AG09309 (cell line): ENCODE results near the gene PTGES3.

Experiments used
- DNase-seq: peaks from one replicate; pipeline ENCODE4 v3.0.0-alpha.2; 2010; ENCODE audit warnings: low read depth
- H3K4me3 ChIP-seq: 2 replicates; pipeline ENCODE4 v1.5.1; 2011; ENCODE audit warnings: mild to moderate bottlenecking, low read depth, low read length, moderate library complexity; ENCODE audit not compliant: control insufficient read depth
- CTCF ChIP-seq: IDR thresholded peaks from 2 replicates; pipeline ENCODE4 v1.5.1; 2011; ENCODE audit warnings: mild to moderate bottlenecking, low read depth, low read length, inconsistent platforms; ENCODE audit not compliant: insufficient read depth, control insufficient read depth; ENCODE audit errors: missing control alignments

The PTGES3 gene

DNA sequence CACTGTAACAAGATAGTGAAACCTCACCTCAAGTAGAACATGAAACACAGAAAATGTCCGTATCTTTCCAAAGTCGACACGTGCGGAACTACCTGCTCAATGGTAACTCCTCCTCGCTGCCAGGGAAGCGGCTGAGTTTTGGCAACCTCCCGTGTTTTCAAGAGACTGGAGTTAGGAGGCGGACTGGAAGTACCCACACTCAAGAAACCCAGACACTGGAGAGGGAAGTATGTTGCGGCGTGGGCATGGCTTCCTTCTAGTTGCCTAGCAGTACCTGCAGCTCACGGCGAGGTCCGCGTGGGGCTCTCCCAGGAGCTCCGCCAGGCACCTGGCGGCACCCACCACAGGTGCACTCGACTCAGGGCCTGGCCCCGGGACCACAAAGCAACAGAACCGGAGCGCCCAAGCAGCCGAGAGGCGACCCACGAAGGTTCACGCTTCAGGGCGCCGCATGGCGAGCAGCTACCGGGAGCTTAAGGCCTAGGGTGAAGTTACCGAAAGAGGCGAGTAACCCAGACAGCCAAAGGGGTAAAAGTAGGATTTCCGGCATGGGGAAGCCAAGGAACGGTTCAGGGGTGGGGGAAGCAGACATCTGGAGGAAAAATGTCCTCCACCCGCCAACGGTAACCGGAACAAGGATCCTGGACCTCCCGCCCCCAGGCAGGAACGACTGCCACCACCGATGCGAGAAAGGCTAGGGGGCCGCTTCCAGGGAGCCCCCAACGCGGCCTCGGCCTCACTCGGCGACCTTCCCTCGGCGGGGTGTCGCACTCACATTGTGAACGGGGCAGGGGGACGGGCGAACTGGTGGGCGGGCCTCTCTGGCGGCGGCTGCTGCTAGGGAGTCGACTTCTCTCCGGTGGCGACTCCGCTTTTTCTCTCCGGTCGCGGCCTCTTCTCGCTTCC is 608 bp downstream of the PTGES3 start:
- TF ChIP-seq CTCF, result no peak
- peak overlapping the region; percentile 92 for H3K4me3 ChIP-seq
- no peak for DNase-seq

DNA sequence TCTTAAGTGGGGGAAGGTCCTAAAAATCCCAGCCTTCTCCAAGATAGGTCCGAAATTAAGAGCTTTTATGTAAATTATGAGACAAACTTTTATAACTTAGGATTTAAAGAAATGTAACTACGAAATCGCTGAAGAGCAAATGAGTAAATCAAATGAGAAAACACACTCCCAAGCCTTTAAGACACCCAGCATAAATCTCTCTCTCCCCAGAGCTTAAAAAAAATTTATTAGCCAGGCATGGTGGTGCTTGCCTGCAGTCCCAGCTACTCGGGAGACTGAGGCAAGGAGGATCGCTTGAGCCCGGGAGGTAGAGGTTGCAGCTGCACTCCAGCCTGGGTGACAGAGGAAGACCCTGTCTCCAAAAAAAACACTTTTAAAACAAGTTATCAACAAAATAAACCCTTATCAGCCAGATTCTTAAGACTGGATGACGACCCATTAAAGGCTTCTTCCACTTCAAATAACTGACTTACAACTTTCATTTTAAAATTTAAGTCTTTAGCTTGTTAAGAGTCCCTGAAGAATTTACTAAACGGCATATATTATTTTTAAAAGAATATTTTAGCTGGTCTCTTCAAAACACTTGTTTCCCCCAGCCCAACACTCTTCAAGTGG is 3.2 kb downstream of the PTGES3 start:
- DNase-seq, result no peak

DNA sequence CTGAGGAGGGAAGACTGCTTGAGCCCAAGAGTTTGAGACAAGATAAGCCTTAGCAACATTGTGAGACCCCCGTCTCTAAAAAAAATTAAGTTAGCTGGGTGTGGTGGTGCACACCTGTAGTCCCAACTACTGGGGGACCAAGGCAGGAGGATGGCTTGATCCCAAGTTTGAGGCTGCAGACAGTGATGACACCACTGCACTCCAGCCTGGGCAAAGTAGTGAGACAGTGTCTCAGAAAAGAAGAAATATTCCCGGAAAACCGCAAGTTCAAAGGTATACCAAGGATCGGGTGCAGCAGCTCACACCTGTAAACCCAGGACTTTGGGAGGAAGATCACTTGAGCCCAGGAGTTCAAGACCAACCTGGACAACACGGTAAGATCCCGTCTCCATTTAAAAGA is 5.8 kb downstream of the PTGES3 start:
- DNase-seq, result no peak

More for the DNA sequence above, 3.2 kb downstream of the PTGES3 start:
- no peak for TF ChIP-seq CTCF
- no peak overlapping the region; the same call in 1 of the 2 replicates for H3K4me3 ChIP-seq

DNA sequence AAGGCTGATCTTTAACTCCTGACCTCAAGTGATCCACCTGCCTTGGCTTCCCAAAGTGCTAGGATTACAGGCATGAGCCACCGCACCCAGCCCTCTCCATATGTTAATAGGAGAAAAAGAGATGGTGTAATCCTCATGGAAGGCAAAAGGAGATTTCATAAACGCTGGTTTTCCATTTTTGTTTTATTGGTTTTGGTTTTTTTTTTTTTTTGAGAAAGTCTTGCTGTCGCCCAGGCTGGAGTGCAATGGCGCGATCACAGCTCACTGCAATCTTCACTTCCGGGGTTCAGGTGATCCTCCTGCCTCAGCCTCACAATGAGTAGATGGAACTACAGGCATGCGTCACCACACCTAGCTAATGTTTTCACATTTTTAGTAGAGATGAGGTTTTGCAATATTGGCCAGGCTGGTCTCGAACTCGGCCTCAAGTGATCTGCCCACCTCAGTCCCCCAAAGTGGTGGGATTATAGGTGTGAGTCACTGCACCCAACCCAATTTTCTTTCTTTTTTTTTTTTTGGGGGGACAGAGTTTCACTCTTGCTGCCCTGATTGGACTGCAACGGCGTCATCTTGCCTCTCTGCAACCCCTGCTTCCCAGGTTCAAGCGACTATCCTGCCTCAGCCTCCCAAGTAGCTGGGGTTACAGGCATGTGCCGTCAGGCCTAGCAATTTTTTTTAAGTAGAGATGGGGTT is 8.1 kb downstream of the PTGES3 start:
- no peak overlapping the region for H3K4me3 ChIP-seq
- DNase-seq, result no peak
- no peak for TF ChIP-seq CTCF

More for the DNA sequence above, 5.8 kb downstream of the PTGES3 start:
- no peak for TF ChIP-seq CTCF
- H3K4me3 ChIP-seq, result no peak overlapping the region

DNA sequence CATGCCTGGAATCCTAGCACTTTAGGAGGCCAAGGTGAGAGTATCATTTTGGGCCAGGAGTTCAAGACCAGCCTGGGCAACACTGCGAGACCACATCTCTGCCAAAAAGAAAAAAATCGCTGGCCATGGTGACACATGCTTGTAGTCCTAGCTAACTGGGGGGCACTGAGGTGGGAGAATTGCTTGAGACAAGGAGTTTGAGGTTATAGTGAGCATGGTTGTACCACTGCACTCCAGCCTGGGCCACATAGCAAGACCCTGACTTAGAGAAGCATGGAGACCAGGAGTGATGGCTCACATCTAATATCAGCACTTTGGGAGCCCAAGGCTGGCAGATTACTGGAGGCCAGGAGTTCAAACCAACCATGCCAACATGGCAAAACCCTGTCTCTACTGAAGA is 9.2 kb downstream of the PTGES3 start:
- TF ChIP-seq CTCF, result no peak
- DNase-seq, result no peak
- H3K4me3 ChIP-seq, result no peak overlapping the region

- DNase-seq, result no peak
- H3K4me3 ChIP-seq, result no peak overlapping the region
- no peak for TF ChIP-seq CTCF
Observed at GRCh38 chr12:56677680-56678079, 10.4 kb downstream of the PTGES3 start.
